HG03159 (cell line): Measurements from ENCODE around the gene LTO1.

Source experiments
- ATAC-seq: cut with Tn5 transposase; IDR thresholded peaks from one replicate; pipeline ENCODE4 v1.9.1; 2021; ENCODE audit warnings: mild to moderate bottlenecking, moderate library complexity; ENCODE audit not compliant: unreplicated experiment

The LTO1 gene, protein sequence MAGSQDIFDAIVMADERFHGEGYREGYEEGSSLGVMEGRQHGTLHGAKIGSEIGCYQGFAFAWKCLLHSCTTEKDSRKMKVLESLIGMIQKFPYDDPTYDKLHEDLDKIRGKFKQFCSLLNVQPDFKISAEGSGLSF

GRCh38 chr11:69674886-69675714 lies at the start of gene LTO1:
TSS of gene LTO1 (minus strand) at chr11:69675353. CDS start at chr11:69675239, 114 bp downstream.
- peak; percentile 90 for ATAC-seq

DNA sequence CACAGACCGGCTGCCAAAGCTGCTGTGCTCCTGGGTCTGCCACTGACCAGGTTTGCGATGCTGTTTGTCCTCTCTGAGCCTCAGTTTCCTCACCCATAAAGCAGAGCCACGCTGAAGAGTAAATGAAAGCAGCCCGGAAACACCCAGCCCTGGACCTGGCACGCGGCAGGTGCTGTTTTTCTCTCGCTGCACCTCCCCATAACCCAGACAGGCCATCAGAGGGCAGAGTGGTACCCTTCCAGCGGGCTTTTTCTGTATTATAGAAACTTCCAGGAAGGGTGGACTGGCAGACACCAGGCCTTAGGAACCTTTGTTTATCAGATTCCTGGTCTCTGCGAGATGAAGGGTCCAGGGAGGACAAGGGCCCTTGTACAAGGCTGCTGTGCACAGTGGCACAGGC lies 46.6 kb upstream of the LTO1 start:
- no peak for ATAC-seq

DNA sequence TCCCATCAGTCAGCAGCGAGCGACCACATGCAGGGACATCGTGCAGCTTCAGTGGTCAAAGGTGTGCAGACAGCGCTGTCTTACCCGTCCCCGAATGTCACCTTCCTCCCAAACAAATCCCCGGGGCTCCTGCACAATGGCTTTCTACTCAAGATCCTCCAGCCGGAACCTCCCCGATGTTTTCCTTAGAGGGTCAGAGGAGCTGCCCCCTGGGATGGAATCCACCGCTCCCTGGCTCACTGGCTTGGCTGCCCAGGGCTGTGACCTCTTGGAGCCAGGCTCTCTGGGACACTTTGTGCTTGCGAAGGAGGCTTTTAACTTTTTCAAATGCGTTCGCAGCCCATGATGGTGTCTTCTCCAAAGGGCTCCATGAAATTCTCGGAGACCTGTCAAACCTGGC lies 46.0 kb upstream of the LTO1 start:
- no peak for ATAC-seq

DNA sequence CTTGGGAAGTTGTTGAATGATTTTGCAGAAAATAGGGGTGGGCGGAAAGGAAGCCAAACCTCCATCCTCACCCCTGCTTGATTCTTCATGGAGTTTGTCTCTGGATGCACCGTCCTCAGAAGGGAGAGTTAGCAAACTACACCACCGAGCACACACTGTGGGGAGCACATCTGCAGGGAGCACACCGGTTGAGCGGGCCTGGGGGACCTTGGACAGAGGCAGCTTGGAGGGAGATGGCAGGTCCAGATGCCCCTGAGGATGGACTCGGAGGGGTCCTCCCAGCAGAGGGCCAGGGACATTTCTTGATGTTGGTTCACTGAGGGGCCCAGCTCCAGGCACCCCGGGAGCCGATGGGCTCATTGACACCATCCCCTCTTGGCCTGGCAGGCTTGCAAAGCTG lies 43.8 kb upstream of the LTO1 start:
- no peak for ATAC-seq

DNA sequence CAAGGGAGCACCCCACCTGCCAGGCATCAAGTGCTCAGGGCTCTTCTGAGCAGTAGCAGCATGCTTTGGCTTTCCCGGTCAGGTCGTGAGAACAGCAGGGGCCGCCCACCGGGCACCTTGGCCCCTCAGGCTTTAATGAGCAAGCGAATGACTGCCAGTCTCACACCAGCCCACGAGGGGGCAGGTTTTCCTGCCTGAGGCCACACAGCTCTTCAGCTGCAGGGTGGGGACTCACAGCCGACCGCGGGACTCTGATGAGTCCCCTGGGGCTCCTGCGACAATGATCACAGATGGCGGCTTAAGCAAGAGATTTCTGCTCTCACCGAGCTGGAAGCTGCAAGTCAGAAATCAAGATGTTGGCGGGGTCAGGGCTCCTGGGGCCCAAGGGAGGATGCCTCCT lies 43.0 kb upstream of the LTO1 start:
- ATAC-seq, result no peak

- no peak for ATAC-seq
Observed at GRCh38 chr11:69716891-69717747, 42.0 kb upstream of the LTO1 start.

- no peak for ATAC-seq
Observed at GRCh38 chr11:69716099-69716498, 40.9 kb upstream of the LTO1 start.

GRCh38 chr11:69715446-69715845 lies 40.3 kb upstream of the LTO1 start:
- no peak for ATAC-seq

GRCh38 chr11:69711822-69712801 lies 37.0 kb upstream of the LTO1 start:
- ATAC-seq, result no peak

DNA sequence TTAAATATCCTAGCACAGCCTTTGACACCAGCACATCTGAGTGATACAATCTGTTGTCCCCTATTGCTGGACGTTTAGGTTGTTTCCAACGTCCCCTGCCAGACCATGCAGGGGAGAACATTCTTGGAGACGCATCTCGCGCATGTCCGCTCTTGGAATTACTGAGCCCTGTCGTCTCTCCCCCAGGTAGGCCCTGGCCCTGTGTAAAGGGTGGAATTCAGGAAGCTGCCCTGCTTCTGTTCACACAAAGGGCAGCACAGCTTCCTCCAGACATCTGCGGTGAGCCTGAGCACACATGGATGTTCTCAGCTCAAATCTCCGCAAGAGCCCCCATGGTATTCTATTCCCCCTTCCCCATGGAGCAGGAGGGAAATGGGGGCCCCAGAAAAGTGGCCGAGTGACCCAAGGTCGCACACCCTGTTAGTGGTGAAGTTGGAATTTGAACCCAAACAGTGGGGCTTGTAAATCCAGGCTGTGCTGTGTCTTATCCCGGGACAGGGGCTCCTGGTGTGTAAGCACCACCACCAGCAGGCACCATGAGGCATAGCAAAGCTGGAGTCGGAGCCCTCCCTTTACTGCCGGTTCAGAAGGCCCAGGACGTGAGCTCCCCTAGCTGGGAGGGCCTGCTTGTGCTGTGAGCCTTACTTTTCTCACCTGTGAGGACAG lies 33.7 kb upstream of the LTO1 start:
- ATAC-seq, result no peak

DNA sequence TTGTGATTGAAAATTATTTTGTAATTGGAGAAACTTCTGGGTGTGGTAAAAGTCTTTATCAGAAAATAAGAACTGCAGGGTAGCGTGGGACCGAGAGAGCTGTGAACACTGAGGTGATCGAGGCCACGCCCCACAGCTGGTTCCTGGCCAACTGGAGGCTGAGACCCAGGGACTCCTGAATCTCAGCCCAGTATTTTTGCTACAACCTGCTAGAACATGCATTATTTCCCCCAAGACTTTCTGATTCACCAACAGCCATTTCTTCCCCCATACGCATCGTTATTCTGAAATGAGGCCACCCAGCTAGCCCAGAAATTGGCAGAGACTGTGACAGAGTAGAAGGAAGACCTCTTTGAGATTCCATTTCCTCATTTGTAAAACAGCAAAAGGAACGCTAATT lies 32.0 kb upstream of the LTO1 start:
- ATAC-seq, result no peak

DNA sequence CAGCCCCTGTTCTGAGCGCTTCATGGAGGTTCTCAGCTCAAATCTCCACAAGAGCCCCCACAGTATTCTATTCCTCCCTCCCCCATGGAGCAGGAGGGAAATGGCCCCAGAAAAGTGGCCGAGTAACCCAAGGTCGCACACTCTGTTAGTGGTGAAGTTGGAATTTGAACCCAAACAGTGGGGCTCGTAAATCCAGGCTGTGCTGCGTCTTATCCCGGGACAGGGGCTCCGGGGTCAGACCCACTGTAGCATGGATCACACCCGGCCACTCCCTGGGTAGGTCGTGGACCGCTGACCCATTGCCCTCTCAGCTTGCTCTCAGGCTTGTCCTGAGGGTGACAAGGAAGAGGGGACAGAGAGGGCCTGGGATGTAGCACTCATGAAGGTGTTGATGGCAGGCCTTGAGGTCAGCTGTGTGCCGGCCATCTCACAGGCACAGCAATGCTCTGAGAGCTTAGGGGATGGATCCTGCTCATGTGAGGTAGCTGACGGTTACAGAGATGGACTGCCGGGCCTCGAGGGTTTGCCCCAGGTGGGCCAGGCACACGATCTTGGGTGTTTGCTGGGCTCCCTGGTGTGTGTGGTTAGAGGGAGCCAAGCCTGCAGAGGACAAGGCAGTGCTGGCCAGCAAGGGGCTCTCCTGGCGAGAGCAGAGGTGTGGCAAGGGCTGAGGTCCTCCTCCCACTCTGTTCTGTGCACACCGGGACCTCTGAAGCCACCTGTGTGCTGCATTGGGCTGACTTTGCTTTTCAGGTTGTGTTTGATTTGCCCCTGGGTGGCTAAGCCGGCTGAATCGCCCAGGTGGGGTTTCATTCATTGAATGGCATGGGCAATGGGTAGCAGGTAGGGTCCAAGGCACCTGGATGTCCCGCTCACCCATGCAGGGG lies 31.0 kb upstream of the LTO1 start:
- no peak for ATAC-seq

- no peak for ATAC-seq
Observed at GRCh38 chr11:69705351-69705811, 30.2 kb upstream of the LTO1 start.

DNA sequence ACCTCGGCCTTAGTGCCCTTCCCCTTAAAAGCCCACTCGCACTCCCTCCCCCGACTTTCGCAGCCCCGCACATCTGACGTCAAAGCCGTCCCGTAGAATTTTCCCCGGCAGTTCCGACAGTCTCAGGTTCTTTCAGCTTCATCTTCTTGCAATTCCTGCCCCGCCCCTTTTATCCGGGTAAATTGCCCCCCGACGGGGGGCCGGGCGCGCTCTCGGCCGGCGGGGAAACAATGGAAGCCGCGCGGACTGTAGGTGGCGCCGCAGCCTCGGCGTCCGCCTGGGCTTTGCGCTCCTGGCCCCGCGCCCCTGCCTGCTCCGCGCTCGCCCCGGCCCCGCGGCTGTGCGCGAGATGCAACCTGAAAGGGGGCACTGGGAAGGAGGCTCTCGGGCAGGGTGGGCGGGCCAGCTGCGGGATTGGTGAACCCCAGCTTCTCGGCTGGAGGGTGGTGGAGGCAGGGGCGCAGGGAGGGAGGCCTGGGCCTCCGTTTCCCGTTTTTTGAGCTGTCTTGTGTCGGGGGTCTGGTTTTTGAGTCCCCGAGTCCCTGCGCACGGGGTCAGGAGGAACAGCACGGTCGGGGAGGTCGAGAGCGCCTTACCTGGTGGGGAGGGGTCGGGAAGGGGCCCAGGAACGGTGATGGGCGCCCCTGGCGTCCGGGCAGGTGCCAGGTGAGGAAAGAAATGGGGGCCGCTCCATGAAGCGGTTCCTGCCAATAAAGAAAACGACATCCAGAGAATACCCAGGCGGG lies 29.5 kb upstream of the LTO1 start:
- ATAC-seq, result no peak

DNA sequence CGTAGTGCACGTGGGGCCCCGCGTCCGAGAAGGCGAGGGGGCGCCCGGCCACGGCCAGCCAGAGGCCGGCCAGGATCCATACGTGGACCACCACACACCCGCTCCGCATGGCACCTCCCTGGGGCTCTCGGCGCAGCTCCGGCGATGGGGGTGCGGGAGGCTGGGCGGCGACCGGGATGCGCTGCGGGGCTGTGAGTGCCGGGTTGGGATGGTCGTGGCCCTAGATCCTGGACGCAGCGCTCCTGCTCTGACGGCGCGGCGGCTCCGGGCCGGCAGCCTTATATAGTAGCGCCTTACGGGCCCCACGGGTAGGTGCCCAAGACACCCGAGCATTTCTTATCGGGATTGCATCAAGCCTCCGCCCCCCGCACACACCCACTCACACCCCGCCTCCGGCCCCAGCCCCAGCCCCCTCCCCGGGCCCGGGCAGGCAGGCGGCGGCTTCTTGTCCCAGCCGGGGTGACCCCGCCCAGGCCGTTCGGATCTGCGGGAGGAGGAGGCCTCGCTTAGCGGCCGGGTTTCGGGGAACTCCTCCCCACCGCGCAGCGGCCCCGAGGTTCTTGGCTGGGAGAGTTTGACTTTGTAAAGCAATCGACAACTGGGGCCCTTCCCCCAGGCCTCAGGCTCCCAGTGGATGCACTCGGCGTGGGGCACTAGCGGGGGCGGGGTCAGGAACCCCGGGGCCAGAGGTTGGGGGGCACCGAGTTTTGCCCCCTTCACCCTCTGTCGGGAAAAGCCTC lies 28.8 kb upstream of the LTO1 start, which contains the start of gene FGF19:
Gene FGF19, minus strand, starts transcription at position 255 of the 740 bp plus-strand sequence. Its CDS starts 146 bp downstream, at position 109.
- no peak for ATAC-seq

- no peak for ATAC-seq
Observed at GRCh38 chr11:69703453-69703767, 28.3 kb upstream of the LTO1 start.

GRCh38 chr11:69702769-69703452 lies 27.8 kb upstream of the LTO1 start:
- ATAC-seq, result no peak
